A549 (cell line): Measurements from ENCODE around the gene HLA-DPA1.

Experiments
- FOXS1 ChIP-seq: fragments of 250-450 bp; sonication (Bioruptor Pico); IDR thresholded peaks from 2 replicates; pipeline ENCODE4 v1.5.0; 2020; ENCODE audit warnings: mild to moderate bottlenecking, moderate library complexity
- RAD21 ChIP-seq, 2 experiments: fragments of >200 bp in 1 of 2; sonication (Bioruptor Twin) in 1 of 2; formaldehyde crosslinking in 1 of 2; IDR thresholded peaks in 1 of 2; conservative IDR thresholded peaks in 1 of 2; 2 replicates in 1 of 2; 3 replicates in 1 of 2; pipeline ENCODE4 v1.6.1; 2012 to 2018; ENCODE audit warnings: inconsistent platforms in 1 of 2
- TF ChIP-seq, protein P1 (sequence below): fragments of 200-600 bp; sonication (generic); IDR thresholded peaks from 2 replicates; pipeline ENCODE4 v1.6.1; 2016; ENCODE audit warnings: antibody characterized with exemption, mild to moderate bottlenecking, moderate library complexity

DNA sequence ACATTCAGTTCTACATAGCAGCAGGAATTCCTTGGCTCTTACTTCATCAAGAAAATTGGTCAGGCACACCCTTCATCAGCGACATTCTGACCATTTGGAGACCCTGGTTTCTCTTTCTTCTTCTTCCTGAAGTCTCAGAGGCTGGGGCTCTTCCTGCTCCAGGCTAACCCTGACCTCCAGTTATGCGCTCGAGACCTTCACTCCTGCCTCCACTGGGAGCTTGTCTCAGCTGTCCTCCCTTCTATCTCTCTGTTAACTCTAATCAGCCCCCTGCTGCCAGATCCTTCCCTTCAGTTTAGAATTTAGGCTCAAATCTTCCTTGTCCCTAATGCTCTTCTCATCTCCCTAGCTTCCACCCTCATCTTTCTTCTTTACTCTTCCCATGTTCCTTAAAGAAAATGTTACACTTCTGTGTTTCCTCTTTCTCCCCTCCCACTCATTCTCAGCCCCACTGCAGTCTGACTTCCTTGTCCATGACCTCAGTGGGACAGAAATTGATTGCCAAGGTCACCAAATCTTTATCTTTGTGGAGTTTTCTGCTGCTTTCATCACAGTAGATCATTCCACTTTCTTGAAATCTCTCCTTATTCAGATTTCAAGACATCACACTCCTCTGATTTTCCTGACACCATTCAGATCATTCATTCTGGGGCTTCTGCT is 55.6 kb downstream of the HLA-DPA1 start:
- TF ChIP-seq, protein P1, sequence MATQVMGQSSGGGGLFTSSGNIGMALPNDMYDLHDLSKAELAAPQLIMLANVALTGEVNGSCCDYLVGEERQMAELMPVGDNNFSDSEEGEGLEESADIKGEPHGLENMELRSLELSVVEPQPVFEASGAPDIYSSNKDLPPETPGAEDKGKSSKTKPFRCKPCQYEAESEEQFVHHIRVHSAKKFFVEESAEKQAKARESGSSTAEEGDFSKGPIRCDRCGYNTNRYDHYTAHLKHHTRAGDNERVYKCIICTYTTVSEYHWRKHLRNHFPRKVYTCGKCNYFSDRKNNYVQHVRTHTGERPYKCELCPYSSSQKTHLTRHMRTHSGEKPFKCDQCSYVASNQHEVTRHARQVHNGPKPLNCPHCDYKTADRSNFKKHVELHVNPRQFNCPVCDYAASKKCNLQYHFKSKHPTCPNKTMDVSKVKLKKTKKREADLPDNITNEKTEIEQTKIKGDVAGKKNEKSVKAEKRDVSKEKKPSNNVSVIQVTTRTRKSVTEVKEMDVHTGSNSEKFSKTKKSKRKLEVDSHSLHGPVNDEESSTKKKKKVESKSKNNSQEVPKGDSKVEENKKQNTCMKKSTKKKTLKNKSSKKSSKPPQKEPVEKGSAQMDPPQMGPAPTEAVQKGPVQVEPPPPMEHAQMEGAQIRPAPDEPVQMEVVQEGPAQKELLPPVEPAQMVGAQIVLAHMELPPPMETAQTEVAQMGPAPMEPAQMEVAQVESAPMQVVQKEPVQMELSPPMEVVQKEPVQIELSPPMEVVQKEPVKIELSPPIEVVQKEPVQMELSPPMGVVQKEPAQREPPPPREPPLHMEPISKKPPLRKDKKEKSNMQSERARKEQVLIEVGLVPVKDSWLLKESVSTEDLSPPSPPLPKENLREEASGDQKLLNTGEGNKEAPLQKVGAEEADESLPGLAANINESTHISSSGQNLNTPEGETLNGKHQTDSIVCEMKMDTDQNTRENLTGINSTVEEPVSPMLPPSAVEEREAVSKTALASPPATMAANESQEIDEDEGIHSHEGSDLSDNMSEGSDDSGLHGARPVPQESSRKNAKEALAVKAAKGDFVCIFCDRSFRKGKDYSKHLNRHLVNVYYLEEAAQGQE, result no peak
- TF ChIP-seq RAD21 (conservative IDR thresholded peaks at IDR 0.05 in 1 of 2, IDR thresholded peaks at IDR 0.05 in 1 of 2), result no peak
- no peak for TF ChIP-seq FOXS1 (CRISPR knock-in tag)
